NCI-H2227 treated with DMSO at 0.1 percent for 48 hours (cell line): ENCODE results near the gene ZPBP2.
"Not testable (repeated sequence)": the region's sequence is repeated elsewhere in the genome, so short reads cannot be mapped to it uniquely, and the experiment has no call there.

Experiments used
- DNase-seq: peaks from one replicate; lab custom pipeline; 2025; lab: John Stamatoyannopoulos, UW

The ZPBP2 gene

GRCh38 chr17:39867880-39868553 is at the start of gene ZPBP2:
TSS of gene ZPBP2 (plus strand) at chr17:39868202. CDS start at chr17:39868355, 153 bp downstream.
- no peak for DNase-seq

GRCh38 chr17:39818358-39819000 is 49.5 kb upstream of the ZPBP2 start:
- DNase-seq, result no peak

- no peak for DNase-seq
Measured at GRCh38 chr17:39820541-39820940, 47.5 kb upstream of the ZPBP2 start.

GRCh38 chr17:39820987-39821386 is 47.0 kb upstream of the ZPBP2 start:
- DNase-seq, result no peak

- no peak for DNase-seq
Measured at GRCh38 chr17:39822051-39822451, 46.0 kb upstream of the ZPBP2 start.

- DNase-seq, result no peak
Measured at GRCh38 chr17:39823407-39824054, 44.5 kb upstream of the ZPBP2 start.

- no peak for DNase-seq
Measured at GRCh38 chr17:39826334-39826733, 41.7 kb upstream of the ZPBP2 start.

- DNase-seq, result no peak
Measured at GRCh38 chr17:39828443-39828842, 39.6 kb upstream of the ZPBP2 start.

GRCh38 chr17:39831588-39831987 is 36.4 kb upstream of the ZPBP2 start:
- DNase-seq, result no peak

- DNase-seq, result no peak
Measured at GRCh38 chr17:39834017-39834416, 34.0 kb upstream of the ZPBP2 start.

GRCh38 chr17:39835038-39835786 is 32.8 kb upstream of the ZPBP2 start:
- DNase-seq, result no peak

- DNase-seq, result no peak
Measured at GRCh38 chr17:39836117-39836516, 31.9 kb upstream of the ZPBP2 start.

GRCh38 chr17:39838057-39838456 is 29.9 kb upstream of the ZPBP2 start:
- DNase-seq, result no peak

GRCh38 chr17:39838784-39839183 is 29.2 kb upstream of the ZPBP2 start:
- no peak for DNase-seq

- DNase-seq, result no peak
Measured at GRCh38 chr17:39841134-39841683, 26.8 kb upstream of the ZPBP2 start.

GRCh38 chr17:39845052-39845846 is 22.8 kb upstream of the ZPBP2 start:
- no peak for DNase-seq

- no peak for DNase-seq
Measured at GRCh38 chr17:39846205-39846604, 21.8 kb upstream of the ZPBP2 start.

GRCh38 chr17:39848600-39848999 is 19.4 kb upstream of the ZPBP2 start:
- no peak for DNase-seq

- not testable (repeated sequence) for DNase-seq
Measured at GRCh38 chr17:39850186-39850585, 17.8 kb upstream of the ZPBP2 start.

GRCh38 chr17:39852239-39852638 is 15.8 kb upstream of the ZPBP2 start:
- DNase-seq, result no peak

- DNase-seq, result no peak
Measured at GRCh38 chr17:39854909-39855308, 13.1 kb upstream of the ZPBP2 start.
